ENCODE results near the gene USP24.
A peak's percentile ranks its signal among the peaks of the same experiment; 100 is the strongest.
"Not testable (repeated sequence)": the region's sequence is repeated elsewhere in the genome, so short reads cannot be mapped to it uniquely, and the experiment has no call there.

USP24 gene

DNA sequence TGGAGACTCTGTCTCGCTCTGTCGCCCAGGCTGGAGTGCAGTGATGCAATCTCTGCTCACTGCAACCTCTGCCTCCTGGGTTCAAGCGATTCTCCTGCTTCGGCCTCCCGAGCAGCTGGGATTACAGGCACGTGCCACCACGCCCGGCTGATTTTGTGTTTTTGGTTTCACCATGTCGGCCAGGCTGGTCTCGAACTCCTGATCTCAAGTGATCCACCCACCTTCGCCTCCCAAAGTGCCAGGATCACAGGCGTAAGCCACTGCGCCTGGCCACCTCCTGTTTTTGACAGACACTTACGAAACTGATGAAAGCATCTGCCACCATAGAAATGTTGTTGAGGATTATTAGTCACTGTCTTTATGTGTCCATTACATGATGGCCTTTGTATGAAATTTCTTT, 106.2 kb downstream of the USP24 start:
- DNase-seq = not testable (repeated sequence)

DNA sequence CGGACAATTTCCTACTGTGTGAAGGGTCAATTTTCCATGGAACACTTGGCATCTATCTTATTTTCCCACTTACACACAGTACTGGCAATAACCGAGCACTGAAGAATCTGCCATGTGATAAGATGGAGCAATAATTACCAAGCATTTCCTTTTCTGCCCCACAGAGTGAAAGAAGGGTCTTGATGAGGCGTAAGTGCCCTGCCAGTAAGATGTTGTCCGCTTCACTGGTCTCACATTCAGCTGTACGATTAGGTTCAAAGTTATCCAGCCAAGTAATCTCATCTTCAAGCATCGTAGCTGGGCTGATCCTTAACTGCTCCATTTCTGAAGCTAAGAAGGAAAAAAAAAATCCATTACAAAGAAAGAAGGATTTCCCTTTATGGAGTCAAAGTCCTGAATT, 108.1 kb downstream of the USP24 start:
- DNase-seq = no peak

DNA sequence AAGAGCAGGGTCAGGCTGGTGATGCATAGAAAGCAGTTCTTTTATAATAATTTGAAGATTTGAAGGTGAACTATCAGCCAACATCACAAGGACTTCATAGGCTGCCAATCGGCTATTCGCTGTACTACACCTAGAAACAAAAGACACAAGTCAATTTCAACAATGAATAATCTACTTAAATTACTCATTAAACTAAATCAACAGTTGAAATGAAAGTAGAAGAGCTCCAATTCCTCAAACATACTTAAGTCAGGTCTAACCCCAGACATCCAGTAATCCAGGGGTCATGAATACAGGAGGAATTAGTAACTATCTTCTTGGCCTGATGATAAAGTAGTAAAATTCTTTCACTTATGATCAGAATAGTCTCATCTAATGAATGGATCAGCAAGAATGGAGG, 111.3 kb downstream of the USP24 start:
- DNase-seq = no peak

DNA sequence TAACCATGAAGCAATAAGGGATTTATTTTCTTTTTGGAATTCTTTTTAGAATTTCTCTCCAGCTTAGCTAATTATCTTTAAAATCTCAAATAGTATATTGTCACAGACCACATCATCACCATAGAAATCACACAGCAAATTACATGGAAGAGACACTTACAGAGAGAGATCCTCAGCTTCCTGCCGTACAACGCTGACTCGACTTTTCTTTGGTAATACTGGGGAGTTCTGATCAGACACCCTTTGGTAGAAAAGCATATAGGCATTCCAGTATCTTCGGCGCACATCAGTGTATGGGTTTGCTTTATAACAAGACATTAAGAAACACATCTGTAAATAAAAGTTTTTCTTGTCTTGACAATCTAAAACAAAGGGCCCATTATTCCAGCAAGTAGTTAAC, 120.1 kb downstream of the USP24 start:
- no peak for DNase-seq

DNA sequence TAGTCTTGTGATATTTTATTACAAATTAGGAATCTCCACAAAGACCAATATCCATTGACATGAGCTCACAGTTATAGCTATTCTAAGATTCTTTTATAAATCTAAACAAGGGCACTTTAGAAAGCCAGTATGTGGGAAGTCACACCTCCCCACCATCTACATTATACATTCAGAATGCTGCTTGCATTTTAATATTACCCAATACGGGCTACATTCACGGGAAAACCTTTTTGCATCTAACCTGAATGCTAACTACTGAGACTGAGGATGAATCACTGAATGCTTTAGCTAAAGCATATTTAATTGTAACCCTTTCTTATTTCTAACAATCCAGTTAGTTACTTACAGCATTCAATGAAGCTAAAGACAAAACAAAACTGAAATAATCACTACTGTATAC, 122.7 kb downstream of the USP24 start:
- DNase-seq = no peak

DNA sequence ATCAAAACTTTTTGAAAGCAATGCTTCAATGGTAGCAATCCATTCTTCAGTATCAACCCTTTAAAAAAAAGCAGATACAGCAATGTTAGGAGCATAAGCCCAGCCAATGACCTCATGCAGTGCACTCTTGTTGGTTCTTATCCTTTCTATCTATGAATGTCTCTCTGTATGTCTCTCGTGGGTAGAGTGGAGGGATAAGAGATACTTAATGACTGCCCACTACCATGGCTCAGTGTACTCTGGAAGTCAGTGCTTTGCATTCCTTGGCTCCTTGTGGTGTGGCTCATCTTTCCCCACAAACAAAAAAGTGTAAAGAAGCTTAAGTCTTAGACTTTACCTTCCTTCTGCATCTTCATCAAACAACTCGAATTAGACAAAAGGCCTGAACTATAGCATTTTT, 125.5 kb downstream of the USP24 start:
- DNase-seq = no peak

DNA sequence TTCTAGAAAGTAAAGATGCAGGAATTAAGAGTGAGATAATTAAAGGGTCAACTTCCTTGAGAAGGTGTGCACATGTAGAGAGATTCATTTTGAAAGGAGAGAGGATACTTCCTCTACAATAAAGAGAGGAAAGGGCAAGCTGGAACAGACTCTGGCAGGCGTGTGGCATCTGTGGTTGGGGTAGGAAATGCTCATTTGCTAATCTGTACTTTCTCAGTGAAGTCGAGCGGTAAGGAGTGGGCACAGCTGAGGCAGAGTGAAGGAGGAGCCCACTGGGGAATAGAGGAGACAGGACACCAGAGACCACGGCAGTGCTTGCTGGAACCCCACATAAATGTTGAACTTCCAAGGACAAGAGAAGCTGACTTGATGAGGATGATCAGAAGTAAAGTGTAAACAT, 126.8 kb downstream of the USP24 start:
- DNase-seq = no peak

DNA sequence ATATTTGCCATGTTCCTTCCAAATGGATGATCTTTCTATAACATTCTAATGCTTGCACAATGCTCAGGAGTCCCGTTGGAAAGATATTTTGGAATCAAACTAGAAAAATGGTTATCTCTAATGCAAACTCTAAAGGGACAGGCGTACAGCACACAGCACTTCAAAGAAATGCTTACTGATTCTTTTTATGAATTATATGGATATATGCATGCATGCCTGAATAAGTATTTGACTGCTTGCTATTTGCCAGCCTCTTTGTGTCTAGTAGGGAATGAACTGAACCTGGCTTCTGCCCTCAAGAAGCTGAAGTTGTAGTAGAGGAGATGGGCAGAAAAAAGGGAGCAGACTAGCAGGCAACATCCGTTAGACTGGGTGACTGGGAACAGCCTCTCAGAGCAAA, 127.7 kb downstream of the USP24 start:
- DNase-seq = no peak

DNA sequence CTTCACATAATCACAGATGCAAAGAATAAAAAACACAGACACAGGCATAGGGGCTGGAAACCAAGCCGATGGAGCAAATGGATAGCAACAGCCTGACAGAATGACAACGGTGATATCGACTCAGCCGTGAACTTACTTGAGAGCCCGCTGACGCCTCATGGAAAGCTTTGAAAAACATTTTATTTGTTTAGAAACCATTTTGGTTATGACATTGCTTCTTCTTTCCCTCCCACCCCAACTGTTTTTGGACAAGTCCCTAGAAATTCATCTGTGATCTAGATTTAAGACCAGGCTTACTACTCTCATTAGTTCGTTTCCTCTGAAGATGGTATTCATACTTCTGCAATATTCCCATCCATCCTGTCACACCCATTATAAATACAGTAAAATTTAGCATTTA, 130.9 kb downstream of the USP24 start:
- no peak for DNase-seq

DNA sequence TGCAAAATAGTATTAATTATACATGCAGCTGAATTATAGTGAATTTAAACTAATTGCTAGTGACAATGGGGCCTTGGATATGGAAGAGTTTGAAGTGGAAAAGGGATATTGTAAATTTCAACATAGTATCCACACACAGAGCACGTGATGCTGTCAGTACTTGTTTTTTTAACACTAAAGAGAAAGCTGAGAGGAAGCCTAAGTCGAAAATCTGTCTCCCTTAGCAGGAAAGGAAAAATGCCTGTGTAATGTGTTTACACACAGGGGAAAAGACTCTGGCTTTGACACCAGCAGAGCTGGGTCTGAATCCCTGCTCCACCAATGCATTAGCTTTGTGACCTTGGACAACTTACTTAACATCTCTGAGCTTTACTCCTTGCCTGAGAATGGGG, 133.3 kb downstream of the USP24 start:
- no peak for DNase-seq

DNA sequence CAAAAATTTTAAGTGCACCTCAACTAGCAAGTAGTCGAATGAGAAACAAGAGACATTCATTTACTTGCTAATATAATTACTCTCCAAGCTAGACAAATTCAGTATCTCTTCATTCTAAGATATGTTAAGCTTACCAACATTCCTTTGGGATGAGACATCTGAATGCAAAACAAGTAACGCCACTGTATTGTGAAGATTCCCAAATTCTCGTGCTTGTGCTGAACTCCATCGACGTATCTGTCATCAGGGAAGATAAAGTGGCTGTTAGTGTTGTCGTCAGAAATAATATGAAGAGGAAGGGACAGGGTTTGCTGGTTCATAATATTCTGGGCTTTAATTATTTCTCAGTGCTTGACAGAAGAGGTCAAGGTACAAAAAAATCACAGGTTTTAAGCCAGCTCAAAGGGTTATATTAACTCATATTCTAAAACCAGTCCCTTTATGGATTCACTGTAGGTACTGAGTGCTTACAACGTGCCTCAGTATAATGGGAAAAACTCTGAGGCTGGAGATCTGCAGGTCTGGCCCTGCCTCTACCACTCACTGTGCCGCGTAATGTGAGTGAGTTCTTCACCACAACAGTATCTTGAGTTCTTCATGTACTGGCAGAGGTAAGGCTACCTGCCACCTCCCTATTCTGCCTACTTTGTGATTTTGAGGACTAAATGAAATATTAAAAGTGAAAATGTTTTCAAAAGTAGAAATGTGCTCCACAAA, 133.8 kb downstream of the USP24 start:
- no peak for DNase-seq

DNA sequence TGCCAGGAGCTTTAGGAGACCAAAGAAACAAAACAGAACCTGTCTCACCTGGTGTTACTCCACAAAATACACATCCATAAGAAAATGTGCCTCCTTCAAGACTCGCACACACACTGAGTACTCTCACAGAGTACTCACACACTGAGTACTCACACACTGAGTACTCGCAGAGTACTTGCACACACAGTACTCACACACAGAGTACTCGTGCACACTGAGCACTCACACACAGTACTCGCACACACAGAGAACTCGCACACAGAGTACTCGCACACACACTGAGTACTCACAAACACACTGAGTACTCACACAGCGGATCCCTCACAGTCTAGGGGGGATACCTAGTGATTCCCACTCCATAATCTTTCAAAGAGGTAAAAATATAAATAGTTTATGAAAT, 135.5 kb downstream of the USP24 start:
- no peak for DNase-seq

DNA sequence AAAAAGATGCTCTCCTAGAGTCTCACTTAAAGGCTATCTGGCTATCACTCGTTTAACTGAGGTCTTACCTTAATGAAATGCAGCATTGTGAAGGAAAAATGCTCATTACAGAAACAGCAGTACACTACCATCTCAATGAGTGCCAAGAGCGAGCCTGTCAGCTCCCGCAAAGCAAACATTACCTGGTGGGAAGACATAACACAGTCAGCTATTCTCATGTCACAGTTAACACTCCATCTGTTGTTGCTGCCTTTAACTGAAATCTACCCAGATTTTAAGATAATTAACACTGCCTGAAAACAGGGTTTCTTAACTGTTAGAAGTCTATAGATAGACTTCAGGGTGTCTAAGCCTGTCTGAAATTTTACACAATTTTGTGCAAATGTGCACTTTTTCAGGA, 136.7 kb downstream of the USP24 start:
- DNase-seq = no peak

DNA sequence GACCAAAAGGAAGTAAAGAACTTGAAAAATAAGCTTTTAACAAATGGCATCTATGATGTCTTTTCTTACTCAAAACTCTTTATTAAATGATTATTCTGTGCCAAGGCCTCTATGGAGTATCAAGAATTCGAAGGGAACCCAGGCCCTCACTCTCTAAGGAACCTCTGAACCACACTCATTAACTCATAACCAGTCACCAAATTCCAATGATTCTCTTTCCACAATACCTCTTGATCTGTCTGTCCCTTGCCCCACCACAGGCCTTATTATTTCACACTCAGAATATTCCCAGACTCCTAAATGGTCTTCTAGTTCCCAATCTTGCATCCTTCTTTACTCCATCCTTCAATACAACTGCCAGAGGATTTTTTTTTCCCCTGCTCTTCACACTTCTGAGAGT, 138.8 kb downstream of the USP24 start:
- DNase-seq = no peak

DNA sequence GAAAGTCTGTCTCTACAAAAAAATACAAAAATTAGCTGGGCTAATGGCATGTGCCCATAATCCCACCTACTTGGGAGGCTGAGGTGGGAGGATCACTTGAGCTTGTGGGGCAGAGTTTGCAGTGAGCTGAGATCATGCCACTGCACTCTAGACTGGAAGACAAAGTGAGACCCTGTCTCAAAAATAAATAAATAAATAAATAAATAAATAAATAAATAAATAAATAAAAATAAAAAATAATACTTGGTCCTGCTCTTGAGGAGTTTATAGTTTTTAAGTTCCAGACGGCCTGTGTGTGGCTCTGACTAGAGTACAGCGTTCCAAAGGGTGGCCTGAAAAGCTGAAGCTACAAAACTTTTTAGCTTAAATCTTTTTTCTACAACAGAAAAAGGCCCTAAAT, 140.7 kb downstream of the USP24 start:
- no peak for DNase-seq

DNA sequence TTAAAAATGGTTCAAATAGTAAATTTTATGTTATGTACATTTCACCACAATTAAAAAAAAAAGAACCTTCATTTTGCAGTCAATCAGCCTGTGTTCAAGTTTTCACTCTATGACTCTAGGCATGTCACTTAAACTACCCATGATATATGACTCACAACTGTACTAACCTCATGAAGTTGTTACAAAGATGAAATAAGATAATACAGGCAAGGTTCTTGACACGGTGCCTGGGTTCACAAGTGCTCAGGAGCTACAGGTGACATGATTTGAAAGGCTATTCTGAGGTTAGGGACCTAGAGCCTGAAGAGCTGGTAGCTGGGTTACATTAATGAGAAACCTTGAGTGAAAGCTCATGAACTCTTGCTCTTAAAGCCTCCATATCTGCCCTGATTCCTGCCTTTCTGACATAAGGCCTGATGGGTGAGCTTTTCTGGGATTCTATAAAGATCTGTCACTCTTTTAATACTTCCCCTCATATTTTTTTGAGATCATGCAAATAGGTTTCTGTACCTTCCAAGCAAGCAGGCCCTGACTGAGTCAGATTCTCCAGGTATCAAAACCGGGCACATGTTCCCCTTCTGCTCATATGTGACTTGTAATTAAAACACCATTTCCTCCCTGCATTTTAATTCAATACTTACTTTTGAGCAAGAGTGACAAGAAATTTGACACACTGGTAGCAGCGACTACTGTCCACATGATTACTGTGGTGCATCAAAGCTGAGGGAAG, 141.8 kb downstream of the USP24 start:
- DNase-seq = no peak

DNA sequence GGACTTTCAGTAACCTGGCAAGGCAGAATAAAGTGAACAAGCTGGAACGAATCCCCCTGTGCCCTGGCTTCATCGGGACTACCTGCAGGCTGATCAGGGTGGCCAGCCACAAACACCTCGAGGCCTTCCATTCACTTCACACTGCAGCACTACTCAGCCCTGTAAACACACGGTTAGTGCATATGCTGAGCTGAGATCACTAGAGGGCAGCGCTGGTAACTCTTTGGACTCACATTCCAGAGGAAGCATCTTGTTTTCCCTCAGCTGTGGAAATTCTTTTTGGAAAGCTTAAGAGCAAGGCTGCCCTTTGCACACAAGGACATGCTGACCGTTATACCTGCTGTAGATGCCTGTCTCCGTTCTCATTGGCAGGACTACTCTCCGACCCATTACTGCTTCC, 143.7 kb downstream of the USP24 start:
- peak; percentile 54 for DNase-seq

DNA sequence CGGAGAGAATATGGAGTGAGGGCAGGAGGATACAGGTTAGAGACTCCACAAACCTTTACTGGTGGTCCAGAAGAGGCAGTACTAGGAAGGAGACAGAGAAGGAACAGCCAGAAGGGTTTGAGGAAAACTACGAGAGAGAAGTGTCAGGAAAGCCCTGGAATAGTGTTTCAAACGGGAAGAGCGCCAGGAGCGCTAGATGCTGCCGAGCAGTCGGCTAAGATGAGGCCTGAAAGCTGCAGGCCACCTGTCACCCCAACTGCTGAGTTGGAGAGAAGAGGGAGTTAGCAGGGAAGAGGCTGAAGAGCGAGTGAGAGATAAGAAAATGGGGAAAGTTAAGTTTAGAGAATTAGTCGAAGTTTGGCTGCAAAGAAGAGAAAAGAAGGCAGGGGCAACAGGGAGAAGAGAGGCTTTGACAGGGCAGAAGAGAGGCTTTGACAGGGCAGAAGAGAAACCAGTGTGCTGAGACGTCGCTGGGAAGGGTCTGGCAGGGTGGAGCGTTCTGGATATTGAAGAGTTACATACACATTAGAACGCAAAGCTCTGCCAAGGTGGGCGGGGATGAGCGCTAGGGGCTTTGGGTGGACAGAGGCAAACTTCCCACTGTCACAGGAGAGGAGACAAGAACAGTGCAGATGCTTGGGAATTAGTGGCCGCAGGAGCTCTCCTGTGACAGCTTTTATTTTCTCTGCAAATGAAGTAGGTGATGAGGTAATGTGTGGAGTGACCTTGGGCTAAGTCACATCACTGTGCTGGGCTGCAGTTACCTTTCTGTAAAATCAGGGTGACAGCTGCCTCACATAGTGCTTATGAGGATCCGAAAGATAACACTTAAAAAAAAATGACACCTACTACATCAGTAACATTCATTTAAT, 144.6 kb downstream of the USP24 start:
- no peak for DNase-seq

DNA sequence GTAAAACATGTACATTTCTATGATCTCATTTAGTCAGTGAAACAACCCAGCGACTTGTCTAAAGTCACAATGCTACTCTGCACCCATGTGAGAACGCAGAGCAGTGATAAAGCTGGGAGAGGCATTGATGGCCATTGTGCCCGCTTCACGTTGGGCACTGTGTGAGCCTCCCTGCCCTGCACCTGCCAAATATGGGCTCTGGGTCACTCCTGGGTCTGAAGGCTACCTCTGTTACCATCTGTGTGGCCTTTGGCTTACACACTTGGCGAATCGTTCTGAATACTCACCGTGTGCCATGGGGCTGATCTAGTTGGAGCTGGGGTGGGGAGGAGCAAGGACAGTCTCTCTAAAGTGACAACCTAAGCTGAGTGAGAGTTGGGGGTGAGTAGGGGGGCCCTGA, 145.9 kb downstream of the USP24 start:
- no peak for DNase-seq

DNA sequence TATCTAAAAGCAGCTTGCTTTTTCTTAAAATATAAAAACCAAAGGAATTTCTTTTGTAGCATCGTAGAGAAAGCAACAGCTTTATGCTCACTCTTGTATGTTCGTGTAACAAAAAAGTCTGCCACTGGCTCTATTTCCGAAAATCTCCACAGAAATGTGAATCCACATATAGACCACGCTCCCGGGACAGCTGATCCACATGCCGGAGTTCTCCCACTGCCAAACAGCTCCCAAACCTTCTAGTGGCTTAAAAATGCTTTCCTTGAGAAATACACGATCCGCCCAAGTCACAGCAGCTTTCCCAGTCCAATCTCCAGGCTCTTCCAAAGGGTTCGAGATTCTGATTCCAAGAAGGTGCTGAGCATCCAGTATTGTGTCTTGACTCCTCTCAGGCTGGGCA, 146.5 kb downstream of the USP24 start:
- no peak for DNase-seq

DNA sequence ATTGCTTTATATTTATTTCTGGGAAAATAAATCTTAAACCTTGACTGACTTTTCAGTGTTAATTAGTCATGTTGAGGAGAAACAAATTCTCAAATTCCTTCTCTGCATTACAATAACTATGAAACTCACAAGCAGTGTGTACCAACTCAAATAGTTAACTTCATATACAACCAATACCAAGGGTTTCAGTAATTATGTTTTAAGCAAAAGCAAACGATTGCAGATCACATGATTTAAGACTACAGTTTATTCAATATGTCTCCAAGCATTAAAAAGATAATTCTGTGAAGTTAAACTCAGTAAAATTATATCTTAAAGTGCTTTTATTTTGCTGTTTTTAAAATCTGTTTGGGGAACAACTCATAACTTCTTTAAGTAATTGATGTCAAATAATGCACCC, 147.2 kb downstream of the USP24 start:
- DNase-seq = no peak

DNA sequence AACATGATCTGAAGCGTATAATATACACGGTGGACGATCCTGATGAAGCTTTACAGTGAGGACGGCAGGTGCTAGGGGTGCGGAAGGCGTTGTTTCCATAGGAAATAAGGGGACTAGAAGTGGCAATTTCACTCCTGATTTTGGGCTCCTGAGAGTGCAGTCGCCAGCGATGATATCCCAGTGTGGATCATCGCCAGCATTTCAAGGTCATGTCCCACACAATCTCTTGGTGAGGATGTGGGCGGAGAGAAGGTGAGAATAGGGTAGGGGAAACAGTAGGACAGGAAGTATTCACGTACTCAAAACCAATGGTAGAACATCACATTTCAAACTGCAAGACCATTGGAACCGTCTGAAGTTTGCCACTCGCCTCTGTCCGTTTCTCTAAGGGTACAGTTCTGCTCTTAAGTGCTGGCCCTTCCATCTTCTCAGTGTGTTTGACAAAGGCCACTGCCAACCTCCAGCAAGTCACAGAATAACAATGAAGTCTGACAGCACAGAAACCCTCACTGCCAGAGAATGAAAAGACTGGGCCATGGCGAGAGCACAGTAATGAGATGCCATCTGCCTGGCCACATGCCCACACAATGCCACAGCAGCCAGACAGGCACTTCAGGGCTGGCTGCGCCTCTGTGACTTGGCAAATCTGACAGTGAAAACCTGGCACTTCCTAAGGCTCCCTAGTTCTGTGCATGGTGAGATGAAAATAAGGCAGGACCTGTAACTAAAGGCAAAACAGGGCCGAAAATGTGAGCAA, 148.0 kb downstream of the USP24 start:
- DNase-seq = peak; percentile 45

DNA sequence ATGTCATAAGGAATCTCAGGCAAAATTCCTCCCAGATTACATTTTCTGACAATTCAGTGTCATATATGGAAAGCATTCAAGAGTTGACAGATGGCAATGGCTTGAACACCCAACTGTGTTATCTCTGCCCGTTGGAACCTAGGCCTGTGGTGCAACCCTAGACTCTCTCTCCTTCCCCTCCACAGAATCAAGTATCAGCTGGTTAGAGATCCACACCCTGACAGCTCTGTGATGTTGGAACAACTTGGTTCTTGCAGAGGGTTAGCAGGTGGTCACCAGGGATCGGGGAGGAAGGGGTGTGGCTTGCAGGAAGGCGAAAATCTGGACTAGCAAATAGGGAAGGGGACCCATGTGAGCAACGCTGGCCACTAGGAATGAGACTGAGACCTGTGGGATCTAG, 149.5 kb downstream of the USP24 start:
- no peak for DNase-seq

Measured in hematopoietic multipotent progenitor cell treated with erythropoietin and hydrocortisone succinate and interleukin-3 and kit ligand, for 8 days (in vitro differentiated cells).